Measurements from ENCODE around the gene SLC5A2. TPM values are rescaled to one million over a fixed set of nuclear protein-coding genes. Genes with fewer than 3 reads are reported as not detected.

The SLC5A2 gene
- total and polyA plus RNA-seq, 2 of the 13 experiments (the other 11 are each of a cell fraction or from before 2014, with no cell fraction given) = 0.24 to 0.97 TPM

DNA sequence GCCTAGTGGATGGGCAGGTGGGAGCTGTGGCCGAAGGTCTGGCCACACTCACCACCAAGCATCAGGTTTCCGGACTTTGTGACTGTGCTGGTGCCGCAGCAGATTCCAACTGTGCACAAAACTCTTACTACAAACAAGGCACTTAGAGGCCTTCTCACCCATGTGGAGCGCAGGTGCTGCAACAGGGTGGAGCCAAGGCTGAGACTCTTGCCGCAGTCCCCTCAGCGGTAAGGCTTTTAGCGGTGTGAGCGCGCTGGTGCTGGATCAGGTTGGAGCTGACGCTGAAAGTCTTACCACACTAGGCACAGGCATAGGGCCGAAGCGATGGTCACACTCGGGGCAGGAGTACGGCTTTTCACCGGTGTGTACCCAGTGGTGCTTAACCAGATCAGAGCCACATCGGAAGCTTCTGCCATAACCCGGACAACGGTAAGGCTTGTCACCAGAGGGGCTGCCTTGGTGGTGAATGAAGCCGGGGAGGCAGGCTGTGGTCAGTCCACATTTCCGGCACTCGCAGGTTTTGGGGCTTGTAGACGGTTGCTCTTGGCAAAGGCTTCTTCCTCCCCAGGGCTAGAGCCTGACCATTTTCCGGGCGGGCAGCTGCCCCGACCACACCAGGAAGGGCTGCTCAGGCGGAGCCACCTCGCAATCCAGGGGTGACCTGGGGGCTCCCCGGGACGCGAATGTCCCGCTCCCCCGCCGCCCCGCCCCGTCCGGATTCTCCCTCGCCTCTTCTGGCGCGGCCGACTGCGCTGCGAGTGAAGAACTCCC lies 24.7 kb upstream of the SLC5A2 start (continued):
- TF ChIP-seq ZFAT (CRISPR knock-in tag; conservative IDR thresholded peaks at IDR 0.05) (peak; percentile 78; the same call in 1 of the 2 replicates), ZNF883 (CRISPR knock-in tag; IDR thresholded peaks at IDR 0.05; ENCODE audit: not compliant biosample characterization) (peak; percentile 80), SETDB1 (CRISPR knock-in tag; IDR thresholded peaks at IDR 0.05; ENCODE audit: borderline replicate concordance) (no peak), NFE2 (CRISPR knock-in tag; IDR thresholded peaks at IDR 0.05) (no peak), MEF2D (CRISPR knock-in tag; IDR thresholded peaks at IDR 0.05) (peak; percentile 89), ZFP1 (CRISPR knock-in tag; IDR thresholded peaks at IDR 0.05) (peak; percentile 88), HNF4G (IDR thresholded peaks at IDR 0.05; ENCODE audit: borderline replicate concordance, low read depth, low read length) (peak; percentile 86), HNF4G (CRISPR knock-in tag; IDR thresholded peaks at IDR 0.05; ENCODE audit: borderline replicate concordance, low read depth) (peak; percentile 82), ZNF780A (CRISPR knock-in tag; IDR thresholded peaks at IDR 0.05) (peak; percentile 41), ELF4 (CRISPR knock-in tag; IDR thresholded peaks at IDR 0.05; ENCODE audit: borderline replicate concordance) (peak; percentile 82; the same call in 1 of the 2 replicates), KLF12 (CRISPR knock-in tag; IDR thresholded peaks at IDR 0.05; ENCODE audit: borderline replicate concordance) (peak; percentile 64; the same call in 1 of the 2 replicates), IRF2 (CRISPR knock-in tag; IDR thresholded peaks at IDR 0.05) (peak; percentile 84)
- TF ChIP-seq, protein P1, sequence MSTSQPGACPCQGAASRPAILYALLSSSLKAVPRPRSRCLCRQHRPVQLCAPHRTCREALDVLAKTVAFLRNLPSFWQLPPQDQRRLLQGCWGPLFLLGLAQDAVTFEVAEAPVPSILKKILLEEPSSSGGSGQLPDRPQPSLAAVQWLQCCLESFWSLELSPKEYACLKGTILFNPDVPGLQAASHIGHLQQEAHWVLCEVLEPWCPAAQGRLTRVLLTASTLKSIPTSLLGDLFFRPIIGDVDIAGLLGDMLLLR (CRISPR knock-in tag; IDR thresholded peaks at IDR 0.05) = peak; percentile 93
- TF ChIP-seq, protein P2, sequence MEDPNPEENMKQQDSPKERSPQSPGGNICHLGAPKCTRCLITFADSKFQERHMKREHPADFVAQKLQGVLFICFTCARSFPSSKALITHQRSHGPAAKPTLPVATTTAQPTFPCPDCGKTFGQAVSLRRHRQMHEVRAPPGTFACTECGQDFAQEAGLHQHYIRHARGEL (CRISPR knock-in tag; IDR thresholded peaks at IDR 0.05) = 0 out of 2 replicates have a peak, but pooled peaks have one; percentile 86
- TF ChIP-seq, protein P3, sequence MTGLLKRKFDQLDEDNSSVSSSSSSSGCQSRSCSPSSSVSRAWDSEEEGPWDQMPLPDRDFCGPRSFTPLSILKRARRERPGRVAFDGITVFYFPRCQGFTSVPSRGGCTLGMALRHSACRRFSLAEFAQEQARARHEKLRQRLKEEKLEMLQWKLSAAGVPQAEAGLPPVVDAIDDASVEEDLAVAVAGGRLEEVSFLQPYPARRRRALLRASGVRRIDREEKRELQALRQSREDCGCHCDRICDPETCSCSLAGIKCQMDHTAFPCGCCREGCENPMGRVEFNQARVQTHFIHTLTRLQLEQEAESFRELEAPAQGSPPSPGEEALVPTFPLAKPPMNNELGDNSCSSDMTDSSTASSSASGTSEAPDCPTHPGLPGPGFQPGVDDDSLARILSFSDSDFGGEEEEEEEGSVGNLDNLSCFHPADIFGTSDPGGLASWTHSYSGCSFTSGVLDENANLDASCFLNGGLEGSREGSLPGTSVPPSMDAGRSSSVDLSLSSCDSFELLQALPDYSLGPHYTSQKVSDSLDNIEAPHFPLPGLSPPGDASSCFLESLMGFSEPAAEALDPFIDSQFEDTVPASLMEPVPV (CRISPR knock-in tag; IDR thresholded peaks at IDR 0.05) = peak; percentile 93
- TF ChIP-seq, protein P4, sequence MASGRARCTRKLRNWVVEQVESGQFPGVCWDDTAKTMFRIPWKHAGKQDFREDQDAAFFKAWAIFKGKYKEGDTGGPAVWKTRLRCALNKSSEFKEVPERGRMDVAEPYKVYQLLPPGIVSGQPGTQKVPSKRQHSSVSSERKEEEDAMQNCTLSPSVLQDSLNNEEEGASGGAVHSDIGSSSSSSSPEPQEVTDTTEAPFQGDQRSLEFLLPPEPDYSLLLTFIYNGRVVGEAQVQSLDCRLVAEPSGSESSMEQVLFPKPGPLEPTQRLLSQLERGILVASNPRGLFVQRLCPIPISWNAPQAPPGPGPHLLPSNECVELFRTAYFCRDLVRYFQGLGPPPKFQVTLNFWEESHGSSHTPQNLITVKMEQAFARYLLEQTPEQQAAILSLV (CRISPR knock-in tag; IDR thresholded peaks at IDR 0.05; ENCODE audit: borderline replicate concordance) = no peak
- TF ChIP-seq, protein P5, sequence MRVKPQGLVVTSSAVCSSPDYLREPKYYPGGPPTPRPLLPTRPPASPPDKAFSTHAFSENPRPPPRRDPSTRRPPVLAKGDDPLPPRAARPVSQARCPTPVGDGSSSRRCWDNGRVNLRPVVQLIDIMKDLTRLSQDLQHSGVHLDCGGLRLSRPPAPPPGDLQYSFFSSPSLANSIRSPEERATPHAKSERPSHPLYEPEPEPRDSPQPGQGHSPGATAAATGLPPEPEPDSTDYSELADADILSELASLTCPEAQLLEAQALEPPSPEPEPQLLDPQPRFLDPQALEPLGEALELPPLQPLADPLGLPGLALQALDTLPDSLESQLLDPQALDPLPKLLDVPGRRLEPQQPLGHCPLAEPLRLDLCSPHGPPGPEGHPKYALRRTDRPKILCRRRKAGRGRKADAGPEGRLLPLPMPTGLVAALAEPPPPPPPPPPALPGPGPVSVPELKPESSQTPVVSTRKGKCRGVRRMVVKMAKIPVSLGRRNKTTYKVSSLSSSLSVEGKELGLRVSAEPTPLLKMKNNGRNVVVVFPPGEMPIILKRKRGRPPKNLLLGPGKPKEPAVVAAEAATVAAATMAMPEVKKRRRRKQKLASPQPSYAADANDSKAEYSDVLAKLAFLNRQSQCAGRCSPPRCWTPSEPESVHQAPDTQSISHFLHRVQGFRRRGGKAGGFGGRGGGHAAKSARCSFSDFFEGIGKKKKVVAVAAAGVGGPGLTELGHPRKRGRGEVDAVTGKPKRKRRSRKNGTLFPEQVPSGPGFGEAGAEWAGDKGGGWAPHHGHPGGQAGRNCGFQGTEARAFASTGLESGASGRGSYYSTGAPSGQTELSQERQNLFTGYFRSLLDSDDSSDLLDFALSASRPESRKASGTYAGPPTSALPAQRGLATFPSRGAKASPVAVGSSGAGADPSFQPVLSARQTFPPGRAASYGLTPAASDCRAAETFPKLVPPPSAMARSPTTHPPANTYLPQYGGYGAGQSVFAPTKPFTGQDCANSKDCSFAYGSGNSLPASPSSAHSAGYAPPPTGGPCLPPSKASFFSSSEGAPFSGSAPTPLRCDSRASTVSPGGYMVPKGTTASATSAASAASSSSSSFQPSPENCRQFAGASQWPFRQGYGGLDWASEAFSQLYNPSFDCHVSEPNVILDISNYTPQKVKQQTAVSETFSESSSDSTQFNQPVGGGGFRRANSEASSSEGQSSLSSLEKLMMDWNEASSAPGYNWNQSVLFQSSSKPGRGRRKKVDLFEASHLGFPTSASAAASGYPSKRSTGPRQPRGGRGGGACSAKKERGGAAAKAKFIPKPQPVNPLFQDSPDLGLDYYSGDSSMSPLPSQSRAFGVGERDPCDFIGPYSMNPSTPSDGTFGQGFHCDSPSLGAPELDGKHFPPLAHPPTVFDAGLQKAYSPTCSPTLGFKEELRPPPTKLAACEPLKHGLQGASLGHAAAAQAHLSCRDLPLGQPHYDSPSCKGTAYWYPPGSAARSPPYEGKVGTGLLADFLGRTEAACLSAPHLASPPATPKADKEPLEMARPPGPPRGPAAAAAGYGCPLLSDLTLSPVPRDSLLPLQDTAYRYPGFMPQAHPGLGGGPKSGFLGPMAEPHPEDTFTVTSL (CRISPR knock-in tag; IDR thresholded peaks at IDR 0.05; ENCODE audit: borderline replicate concordance) = peak; percentile 58; the same call in 1 of the 2 replicates
